H9 (cell line): ENCODE results near the gene SSPN. TPM values are rescaled to one million over a fixed set of nuclear protein-coding genes. Genes with fewer than 3 reads are reported as not detected.

ENCODE experiments used
- DNase-seq: peaks from one replicate; pipeline ENCODE4 v3.0.0-alpha.2; 2017
- H2AFZ ChIP-seq: one replicate; pipeline ENCODE4 v1.6.1; 2013; ENCODE audit warnings: mild to moderate bottlenecking, low read length, control low read depth, moderate library complexity
- H2AK5ac ChIP-seq: 2 replicates; pipeline ENCODE4 v1.6.1; 2013; ENCODE audit warnings: low read length, control low read depth, mixed read lengths; ENCODE audit not compliant: insufficient read length
- H2BK120ac ChIP-seq: one replicate; pipeline ENCODE4 v1.6.1; 2013; ENCODE audit warnings: low read depth, mild to moderate bottlenecking, low read length, control low read depth, inconsistent platforms; ENCODE audit not compliant: poor library complexity, severe bottlenecking
- H2BK12ac ChIP-seq: 2 replicates; pipeline ENCODE4 v1.6.1; 2013; ENCODE audit warnings: low read length, control low read depth, mixed read lengths, low read depth; ENCODE audit not compliant: insufficient read length
- H2BK15ac ChIP-seq: 2 replicates; pipeline ENCODE4 v1.6.1; 2013; ENCODE audit warnings: low read depth, low read length, control low read depth
- H2BK20ac ChIP-seq: one replicate; pipeline ENCODE4 v1.6.1; 2013; ENCODE audit warnings: low read depth, mild to moderate bottlenecking, low read length, control low read depth, inconsistent platforms; ENCODE audit not compliant: poor library complexity, severe bottlenecking
- H2BK5ac ChIP-seq: 2 replicates; pipeline ENCODE4 v1.6.1; 2013; ENCODE audit warnings: low read length, control low read depth, mixed read lengths; ENCODE audit not compliant: insufficient read length
- H3K14ac ChIP-seq: 2 replicates; pipeline ENCODE4 v1.6.1; 2013; ENCODE audit warnings: low read length, control low read depth; ENCODE audit not compliant: insufficient read depth
- H3K18ac ChIP-seq: 2 replicates; pipeline ENCODE4 v1.6.1; 2013; ENCODE audit warnings: low read depth, mild to moderate bottlenecking, mixed read lengths, low read length, control low read depth; ENCODE audit not compliant: insufficient read length
- H3K23ac ChIP-seq: 2 replicates; pipeline ENCODE4 v1.6.1; 2013; ENCODE audit warnings: low read length, control low read depth, mixed read lengths, low read depth; ENCODE audit not compliant: insufficient read length
- H3K23me2 ChIP-seq: 2 replicates; pipeline ENCODE4 v1.6.1; 2013; ENCODE audit warnings: low read depth, mild to moderate bottlenecking, mixed read lengths, low read length, control low read depth; ENCODE audit not compliant: insufficient read length, poor library complexity, severe bottlenecking
- H3K27ac ChIP-seq: 2 replicates; pipeline ENCODE4 v1.5.1; 2013; ENCODE audit warnings: low read length, control low read depth, mixed read lengths, low read depth; ENCODE audit not compliant: insufficient read length
- H3K27me3 ChIP-seq: 2 replicates; pipeline ENCODE4 v1.6.1; 2013; ENCODE audit warnings: low read length, control low read depth, inconsistent platforms; ENCODE audit not compliant: insufficient read depth
- H3K4ac ChIP-seq: 2 replicates; pipeline ENCODE4 v1.6.1; 2013; ENCODE audit warnings: low read depth, mild to moderate bottlenecking, control low read depth, inconsistent platforms, low read length, moderate library complexity
- H3K4me1 ChIP-seq: 2 replicates; pipeline ENCODE4 v1.6.1; 2013; ENCODE audit warnings: low read length, control low read depth, inconsistent platforms; ENCODE audit not compliant: insufficient read depth
- H3K4me2 ChIP-seq: 2 replicates; pipeline ENCODE4 v1.6.1; 2013; ENCODE audit warnings: low read length, control low read depth, mixed read lengths; ENCODE audit not compliant: insufficient read length, insufficient read depth
- H3K56ac ChIP-seq: 2 replicates; pipeline ENCODE4 v1.6.1; 2013; ENCODE audit warnings: low read depth, mild to moderate bottlenecking, mixed read lengths, low read length, control low read depth; ENCODE audit not compliant: insufficient read length
- H3K79me1 ChIP-seq: 2 replicates; pipeline ENCODE4 v1.6.1; 2013; ENCODE audit warnings: low read depth, mild to moderate bottlenecking, moderate library complexity, low read length, control low read depth, inconsistent platforms; ENCODE audit not compliant: insufficient read depth, poor library complexity, severe bottlenecking
- H3K79me2 ChIP-seq: 2 replicates; pipeline ENCODE4 v1.6.1; 2013; ENCODE audit warnings: low read length, control low read depth, inconsistent platforms; ENCODE audit not compliant: insufficient read depth
- H3K9ac ChIP-seq: 2 replicates; pipeline ENCODE4 v1.6.1; 2013; ENCODE audit warnings: low read length, control low read depth, mixed read lengths; ENCODE audit not compliant: insufficient read length; ENCODE audit errors: extremely low read depth
- H3K9me3 ChIP-seq: one replicate; pipeline ENCODE4 v1.6.1; 2013; ENCODE audit warnings: low read depth, low read length, inconsistent platforms; ENCODE audit not compliant: control insufficient read depth
- H3T11ph ChIP-seq: one replicate; pipeline ENCODE4 v1.6.1; 2013; ENCODE audit warnings: mild to moderate bottlenecking, low read length, control low read depth, inconsistent platforms
- H4K20me1 ChIP-seq: one replicate; pipeline ENCODE4 v1.6.1; 2013; ENCODE audit not compliant: control insufficient read depth, insufficient read length, insufficient read depth
- H4K5ac ChIP-seq: 2 replicates; pipeline ENCODE4 v1.6.1; 2013; ENCODE audit warnings: low read depth, mild to moderate bottlenecking, mixed read lengths, low read length, control low read depth; ENCODE audit not compliant: insufficient read length
- H4K8ac ChIP-seq: replicated peaks from 2 replicates; pipeline ENCODE4 v1.6.1; 2013; ENCODE audit warnings: low read length, control low read depth, mixed read lengths, low read depth; ENCODE audit not compliant: insufficient read length
- H4K91ac ChIP-seq: 2 replicates; pipeline ENCODE4 v1.6.1; 2013; ENCODE audit warnings: low read depth, mild to moderate bottlenecking, moderate library complexity, mixed read lengths, low read length, control low read depth; ENCODE audit not compliant: insufficient read length
- H3K27ac Mint-ChIP-seq, 3 experiments: 2 replicates in 2 of 3; 3 replicates in 1 of 3; pipeline ENCODE4 v1.8.0; 2020 to 2021; ENCODE audit warnings: mixed read lengths in 3 of 3, mild to moderate bottlenecking in 1 of 3, moderate library complexity in 1 of 3
- H3K27me3 Mint-ChIP-seq: 2 replicates; pipeline ENCODE4 v1.8.0; 2021; ENCODE audit warnings: low read depth, mild to moderate bottlenecking, moderate library complexity, mixed read lengths
- H3K36me3 Mint-ChIP-seq, 3 experiments: 2 replicates in 2 of 3; 3 replicates in 1 of 3; pipeline ENCODE4 v1.8.0; 2020 to 2021; ENCODE audit warnings: low read depth in 3 of 3, mixed read lengths in 3 of 3; ENCODE audit not compliant: insufficient read depth in 1 of 3
- H3K4me1 Mint-ChIP-seq, 2 experiments: 2 replicates each; pipeline ENCODE4 v1.8.0; 2020; ENCODE audit warnings: mixed read lengths in 2 of 2
- H3K4me3 Mint-ChIP-seq, 2 experiments: 2 replicates in 1 of 2; 3 replicates in 1 of 2; pipeline ENCODE4 v1.8.0; 2020 to 2021; ENCODE audit warnings: mild to moderate bottlenecking in 2 of 2, mixed read lengths in 2 of 2, moderate library complexity in 1 of 2
- H3K9me3 Mint-ChIP-seq, 2 experiments: 2 replicates in 1 of 2; 3 replicates in 1 of 2; pipeline ENCODE4 v1.8.0; 2020; ENCODE audit warnings: mild to moderate bottlenecking in 2 of 2, mixed read lengths in 2 of 2, moderate library complexity in 1 of 2
- WGBS: extraction: QIAGEN DNeasy Blood & Tissue Kit; methylation state at CpG from one replicate; pipeline ENCODE4 v1.1.7; 2013; ENCODE audit warnings: missing lambda C conversion rate, low lambda C conversion rate, mixed read lengths; ENCODE audit not compliant: insufficient read length; ENCODE audit errors: extremely low coverage; 5-methylcytosine and 5-hydroxymethylcytosine counted together
- total RNA-seq: library from RNA; stranded (reverse); gene quantifications from 2 replicates; pipeline ENCODE4 v1.2.1, GENCODE V29; 2021
- TF ChIP-seq, protein P1 (sequence below): fragments of 200-600 bp; sonication (generic); conservative IDR thresholded peaks from 3 replicates; pipeline ENCODE4 v1.8.0; 2021; ENCODE audit warnings: antibody characterized with exemption, mild to moderate bottlenecking

Gene SSPN
- total RNA-seq, 1 experiment from 2014 or later: 0.81 TPM

DNA sequence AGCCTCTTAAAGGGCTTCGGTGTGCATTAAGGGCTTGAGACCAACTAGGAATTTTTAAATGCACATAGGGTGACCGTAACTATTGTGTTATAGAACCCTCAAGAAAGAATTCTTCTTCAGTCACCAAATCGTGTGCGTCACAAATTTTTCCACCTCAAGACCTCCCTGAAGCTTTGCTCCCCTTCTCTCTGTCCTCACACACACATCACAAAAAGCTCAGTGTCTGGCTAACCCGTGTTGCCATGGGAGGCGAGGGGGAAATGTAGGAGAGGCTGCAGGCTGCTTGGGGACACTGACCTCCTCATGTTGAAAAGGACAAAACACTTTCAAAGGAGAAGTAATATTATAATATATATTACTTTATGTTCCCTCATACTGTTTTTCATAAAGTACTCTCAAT is 10.6 kb downstream of the SSPN start:
- Histone ChIP-seq H2BK5ac (no peak overlapping the region), H3K23me2 (no peaks in the 10 kb centered on the region), H4K5ac (no peak overlapping the region), H3K4me1 (no peaks in the 10 kb centered on the region), H3K9ac (no peak overlapping the region), H3K27ac (no peak overlapping the region), H3K14ac (no peak overlapping the region), H3K4me2 (no peak overlapping the region), H2AFZ (no peak overlapping the region), H3T11ph (no peak overlapping the region), H4K91ac (no peak overlapping the region), H2BK120ac (no peak overlapping the region), H3K79me1 (no peaks in the 10 kb centered on the region), H3K4ac (no peak overlapping the region), H2AK5ac (no peak overlapping the region), H4K8ac (no peak overlapping the region), H2BK12ac (no peak overlapping the region), H3K27me3 (no peaks in the 10 kb centered on the region), H2BK20ac (no peak overlapping the region), H4K20me1 (no peaks in the 10 kb centered on the region), H3K23ac (no peak overlapping the region), H3K79me2 (no peaks in the 10 kb centered on the region), H3K9me3 (no peaks in the 10 kb centered on the region), H2BK15ac (no peak overlapping the region), H3K18ac (no peak overlapping the region), H3K56ac (no peak overlapping the region)
- DNase-seq: no peak
- Mint-ChIP-seq H3K4me1 (peaks cover 6 to 9% of the 10 kb centered on the region in 2 experiments; a peak in 2 of 4 replicates), H3K27ac (no peak overlapping the region), H3K4me3 (no peak overlapping the region), H3K9me3 (no peaks in the 10 kb centered on the region), H3K36me3 (no peaks in the 10 kb centered on the region), H3K27me3 (peaks cover 12% of the 10 kb centered on the region)
- WGBS: no CpG with 5 or more reads among the region's 6 CpGs
- TF ChIP-seq, protein P1, sequence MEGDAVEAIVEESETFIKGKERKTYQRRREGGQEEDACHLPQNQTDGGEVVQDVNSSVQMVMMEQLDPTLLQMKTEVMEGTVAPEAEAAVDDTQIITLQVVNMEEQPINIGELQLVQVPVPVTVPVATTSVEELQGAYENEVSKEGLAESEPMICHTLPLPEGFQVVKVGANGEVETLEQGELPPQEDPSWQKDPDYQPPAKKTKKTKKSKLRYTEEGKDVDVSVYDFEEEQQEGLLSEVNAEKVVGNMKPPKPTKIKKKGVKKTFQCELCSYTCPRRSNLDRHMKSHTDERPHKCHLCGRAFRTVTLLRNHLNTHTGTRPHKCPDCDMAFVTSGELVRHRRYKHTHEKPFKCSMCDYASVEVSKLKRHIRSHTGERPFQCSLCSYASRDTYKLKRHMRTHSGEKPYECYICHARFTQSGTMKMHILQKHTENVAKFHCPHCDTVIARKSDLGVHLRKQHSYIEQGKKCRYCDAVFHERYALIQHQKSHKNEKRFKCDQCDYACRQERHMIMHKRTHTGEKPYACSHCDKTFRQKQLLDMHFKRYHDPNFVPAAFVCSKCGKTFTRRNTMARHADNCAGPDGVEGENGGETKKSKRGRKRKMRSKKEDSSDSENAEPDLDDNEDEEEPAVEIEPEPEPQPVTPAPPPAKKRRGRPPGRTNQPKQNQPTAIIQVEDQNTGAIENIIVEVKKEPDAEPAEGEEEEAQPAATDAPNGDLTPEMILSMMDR: no peak
